ENCODE measurements around the gene SAFB. TPM values are rescaled to one million over a fixed set of nuclear protein-coding genes. Genes with fewer than 3 reads are reported as not detected.
A peak's percentile ranks its signal among the peaks of the same experiment; 100 is the strongest.

Gene SAFB
- polyA plus RNA-seq, 2 of the 4 experiments (the other 2 are of a cell fraction): 55.0 to 74.0 TPM

DNA sequence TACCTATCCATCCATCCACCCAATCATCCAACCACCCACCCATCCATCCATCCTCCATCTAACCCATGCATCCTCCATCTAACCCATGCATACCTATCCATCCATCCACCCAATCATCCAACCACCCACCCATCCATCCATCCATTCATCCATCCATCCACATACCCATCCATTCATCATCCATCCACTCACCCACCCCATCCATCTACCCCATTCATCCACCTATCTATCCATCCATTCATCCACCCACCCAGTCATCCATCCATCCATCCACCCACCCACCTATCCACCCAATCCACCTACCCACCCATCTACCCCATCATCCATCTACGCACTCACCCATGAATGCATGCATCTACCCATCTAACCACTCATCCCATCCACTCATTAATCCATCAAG, 50.9 kb downstream of the SAFB start:
- Histone ChIP-seq H3K27ac (no peak overlapping the region), H3K9me3 (no peaks in the 10 kb centered on the region), H3K4me2 (no peak overlapping the region), H3K4me3 (no peak overlapping the region), H3K4me1 (no peaks in the 10 kb centered on the region)
- no peak for ATAC-seq
- WGBS (ENCODE audit: missing lambda C conversion rate): 100% methylated on average over 1 of the region's 1 CpG
- POLR2A ChIA-PET: no interaction called here
- CTCF ChIA-PET: no interaction called here
- no peak for FAIRE-seq
- DNase-seq (ENCODE audit: low read depth in 1 of 2, low spot score in 1 of 2): no peak
- TF ChIP-seq RAD21 (conservative IDR thresholded peaks at IDR 0.05 in 1 of 2, IDR thresholded peaks at IDR 0.05 in 1 of 2) (no peak), FOSB (CRISPR knock-in tag; IDR thresholded peaks at IDR 0.05) (no peak), ZNF302 (CRISPR knock-in tag; IDR thresholded peaks at IDR 0.05) (no peak), CHD2 (IDR thresholded peaks at IDR 0.05; ENCODE audit: low read length, partially characterized antibody) (no peak), HOXB5 (CRISPR knock-in tag; IDR thresholded peaks at IDR 0.05) (no peak), EP300 (IDR thresholded peaks at IDR 0.05) (no peak), HEYL (CRISPR knock-in tag; IDR thresholded peaks at IDR 0.05) (no peak), KDM5A (IDR thresholded peaks at IDR 0.05) (no peak), RFX5 (IDR thresholded peaks at IDR 0.05) (no peak), JUN (IDR thresholded peaks at IDR 0.05) (no peak), RARB (CRISPR knock-in tag; IDR thresholded peaks at IDR 0.05) (no peak), BHLHE40 (IDR thresholded peaks at IDR 0.05; ENCODE audit: low read depth, low read length) (no peak), FOSL2 (IDR thresholded peaks at IDR 0.05) (no peak), FOSL2 (CRISPR knock-in tag; IDR thresholded peaks at IDR 0.05) (no peak), EHMT2 (IDR thresholded peaks at IDR 0.05; ENCODE audit: low read depth) (no peak)
- TF ChIP-seq, protein P1, sequence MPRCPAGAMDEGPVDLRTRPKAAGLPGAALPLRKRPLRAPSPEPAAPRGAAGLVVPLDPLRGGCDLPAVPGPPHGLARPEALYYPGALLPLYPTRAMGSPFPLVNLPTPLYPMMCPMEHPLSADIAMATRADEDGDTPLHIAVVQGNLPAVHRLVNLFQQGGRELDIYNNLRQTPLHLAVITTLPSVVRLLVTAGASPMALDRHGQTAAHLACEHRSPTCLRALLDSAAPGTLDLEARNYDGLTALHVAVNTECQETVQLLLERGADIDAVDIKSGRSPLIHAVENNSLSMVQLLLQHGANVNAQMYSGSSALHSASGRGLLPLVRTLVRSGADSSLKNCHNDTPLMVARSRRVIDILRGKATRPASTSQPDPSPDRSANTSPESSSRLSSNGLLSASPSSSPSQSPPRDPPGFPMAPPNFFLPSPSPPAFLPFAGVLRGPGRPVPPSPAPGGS (IDR thresholded peaks at IDR 0.05): no peak
- TF ChIP-seq, protein P2, sequence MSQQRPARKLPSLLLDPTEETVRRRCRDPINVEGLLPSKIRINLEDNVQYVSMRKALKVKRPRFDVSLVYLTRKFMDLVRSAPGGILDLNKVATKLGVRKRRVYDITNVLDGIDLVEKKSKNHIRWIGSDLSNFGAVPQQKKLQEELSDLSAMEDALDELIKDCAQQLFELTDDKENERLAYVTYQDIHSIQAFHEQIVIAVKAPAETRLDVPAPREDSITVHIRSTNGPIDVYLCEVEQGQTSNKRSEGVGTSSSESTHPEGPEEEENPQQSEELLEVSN (IDR thresholded peaks at IDR 0.05; ENCODE audit: borderline replicate concordance, low read depth): no peak

DNA sequence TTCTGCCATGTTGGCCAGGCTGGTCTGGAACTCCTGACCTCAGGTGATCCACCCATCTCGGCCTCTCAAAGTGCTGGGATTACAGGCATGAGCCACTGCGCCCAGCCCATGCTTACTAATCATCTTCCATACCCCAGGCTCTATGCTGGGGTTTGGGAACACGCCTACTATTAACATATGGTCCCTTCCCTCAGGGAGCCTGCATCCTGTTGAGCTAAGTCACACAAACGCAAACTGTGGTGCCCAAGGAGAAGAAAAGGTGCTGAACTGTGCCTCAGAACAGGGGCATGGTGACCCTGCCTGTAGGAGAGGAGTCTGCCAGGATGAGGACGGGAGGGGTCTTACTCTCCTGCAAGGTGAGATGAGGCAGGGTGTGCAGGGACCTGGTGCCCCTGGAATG, 51.8 kb downstream of the SAFB start:
- Histone ChIP-seq H3K27ac (no peak overlapping the region), H3K4me2 (no peak overlapping the region), H3K4me1 (0 out of 3 replicates have a peak, but pooled peaks cover 5% of the 10 kb centered on the region), H3K9me3 (no peaks in the 10 kb centered on the region), H3K4me3 (no peak overlapping the region)
- POLR2A ChIA-PET: interaction anchor here (1.6 kb wide), 1 partner anchor 12 kb away, joined by 3 read pairs; no protein-coding TSS in a partner anchor
- ATAC-seq: no peak
- no peak for DNase-seq (ENCODE audit: low read depth in 1 of 2, low spot score in 1 of 2)
- WGBS (ENCODE audit: missing lambda C conversion rate): 92% methylated on average over 5 of the region's 5 CpGs
- TF ChIP-seq, protein P3, sequence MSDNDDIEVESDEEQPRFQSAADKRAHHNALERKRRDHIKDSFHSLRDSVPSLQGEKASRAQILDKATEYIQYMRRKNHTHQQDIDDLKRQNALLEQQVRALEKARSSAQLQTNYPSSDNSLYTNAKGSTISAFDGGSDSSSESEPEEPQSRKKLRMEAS (IDR thresholded peaks at IDR 0.05): no peak
- no peak for TF ChIP-seq NR3C1 (IDR thresholded peaks at IDR 0.05)
- TF ChIP-seq HDAC2 (IDR thresholded peaks at IDR 0.05): no peak
- peak; percentile 13; the same call in 1 of the 2 replicates for TF ChIP-seq POLR2A (IDR thresholded peaks at IDR 0.05; ENCODE audit: low read length)
- TF ChIP-seq ZFP36 (IDR thresholded peaks at IDR 0.05; ENCODE audit: borderline replicate concordance, partially characterized antibody): no peak
- no peak for TF ChIP-seq NPAS2 (CRISPR knock-in tag; IDR thresholded peaks at IDR 0.05; ENCODE audit: borderline replicate concordance)
- no peak for FAIRE-seq
- CTCF ChIA-PET: interaction anchor here (1.2 kb wide), 1 partner anchor 15 kb away, joined by 4 read pairs; the partner anchor contains the start of gene RPL36

DNA sequence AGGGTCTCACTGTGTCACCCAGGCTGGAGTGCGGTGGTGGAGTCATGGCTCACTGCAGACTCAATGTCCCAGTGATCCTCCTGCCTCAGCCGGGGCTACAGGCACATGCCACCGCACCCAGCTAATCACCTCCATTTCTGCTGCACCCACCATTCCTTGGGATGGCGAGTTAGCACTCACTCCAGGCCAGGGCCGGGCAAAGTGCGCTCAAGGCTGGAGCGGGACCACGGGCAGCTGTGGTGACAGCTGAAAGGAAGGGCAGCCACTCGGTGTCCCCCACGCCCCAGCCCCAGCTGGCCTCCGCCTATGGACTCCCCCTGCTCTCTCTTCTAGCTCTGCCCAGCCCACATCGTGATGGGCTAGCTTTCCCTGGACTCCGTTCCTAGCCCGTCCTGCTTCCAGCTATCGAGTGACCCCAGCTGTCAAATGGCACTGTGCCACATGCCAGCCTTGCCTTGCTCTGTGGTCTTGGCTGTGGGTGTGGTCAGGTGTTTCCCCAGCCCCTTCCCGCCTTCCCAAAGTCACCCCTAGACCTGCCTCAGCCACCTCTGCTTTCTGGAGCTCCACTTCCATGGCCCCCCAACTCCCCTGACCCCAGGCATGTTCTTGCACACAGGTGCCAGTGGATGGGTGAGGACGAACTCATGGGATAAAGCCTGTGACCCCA, 53.4 kb downstream of the SAFB start:
- ATAC-seq (no peak), DNase-seq (ENCODE audit: low read depth in 1 of 2, low spot score in 1 of 2) (no peak), FAIRE-seq (no peak)
- WGBS (ENCODE audit: missing lambda C conversion rate): 84% methylated on average over 10 of the region's 17 CpGs
- Histone ChIP-seq H3K4me3 (no peak overlapping the region), H3K27ac (no peak overlapping the region), H3K4me2 (no peak overlapping the region), H3K4me1 (peaks cover 8% of the 10 kb centered on the region; the same call in 1 of the 3 replicates), H3K9me3 (no peaks in the 10 kb centered on the region)
- CTCF ChIA-PET: interaction anchor here (1.0 to 2.7 kb wide), 4 partner anchors 11 to 13 kb away, joined by 4 to 6 read pairs (median 4); partner anchors contain the start of gene RPL36
- no peak for TF ChIP-seq SREBF2 (IDR thresholded peaks at IDR 0.05)
- no peak for TF ChIP-seq PHF8 (IDR thresholded peaks at IDR 0.05; ENCODE audit: borderline replicate concordance, low read depth)
- TF ChIP-seq, protein P2 (IDR thresholded peaks at IDR 0.05; ENCODE audit: borderline replicate concordance, low read depth): no peak
- POLR2A ChIA-PET: interaction anchor here (1.0 to 1.6 kb wide), 2 partner anchors 10 to 11 kb away, joined by 3 read pairs; no protein-coding TSS in a partner anchor
